H1 (cell line): ENCODE data around the gene DNAJB1. TPM values are rescaled to one million over a fixed set of nuclear protein-coding genes. Genes with fewer than 3 reads are reported as not detected.

ENCODE experiments used
- CTCF ChIA-PET: fragments of 300-600 bp; sonication (Branson Sonifier 250); formaldehyde crosslinking; loops from one replicate; lab custom pipeline; 2021; ENCODE audit not compliant: partially characterized antibody; lab: Charles Lee
- POLR2A ChIA-PET: fragments of 300-600 bp; sonication (Branson Sonifier 250); formaldehyde crosslinking; loops from one replicate; lab custom pipeline; 2021; ENCODE audit warnings: inconsistent platforms; ENCODE audit not compliant: partially characterized antibody; lab: Charles Lee
- DNase-seq, 2 experiments: peaks; one replicate each; pipeline versions ENCODE4 v3.0.0 to v3.0.0-alpha.2; 2010 to 2022; ENCODE audit warnings: low spot score in 2 of 2, low read depth in 1 of 2, mixed read lengths in 1 of 2
- FAIRE-seq: peaks from 2 replicates; lab custom pipeline; 2011; peaks lifted over from hg19 to GRCh38; lab: Jason Lieb, UNC
- H2AFZ ChIP-seq: 2 replicates; pipeline ENCODE4 v1.8.1; 2012; ENCODE audit warnings: low read length, inconsistent platforms
- H2AK5ac ChIP-seq: 2 replicates; pipeline ENCODE4 v1.6.1; 2013; ENCODE audit warnings: low read depth, low read length
- H2BK120ac ChIP-seq: replicated peaks from 2 replicates; pipeline ENCODE3; 2013; ENCODE audit warnings: low read depth, low read length, inconsistent platforms
- H2BK12ac ChIP-seq: 2 replicates; pipeline ENCODE4 v1.6.1; 2013; ENCODE audit warnings: low read depth, low read length
- H2BK15ac ChIP-seq: 2 replicates; pipeline ENCODE4 v1.6.1; 2013; ENCODE audit warnings: low read length
- H2BK20ac ChIP-seq: 2 replicates; pipeline ENCODE4 v1.6.1; 2013; ENCODE audit warnings: low read length
- H2BK5ac ChIP-seq: 2 replicates; pipeline ENCODE4 v1.6.1; 2013; ENCODE audit warnings: low read depth, low read length
- H3K14ac ChIP-seq: 2 replicates; pipeline ENCODE4 v1.6.1; 2013; ENCODE audit warnings: inconsistent platforms; ENCODE audit not compliant: insufficient read length
- H3K18ac ChIP-seq: 2 replicates; pipeline ENCODE4 v1.6.1; 2013; ENCODE audit warnings: low read length; ENCODE audit errors: extremely low read depth
- H3K23ac ChIP-seq: 2 replicates; pipeline ENCODE4 v1.6.1; 2013; ENCODE audit warnings: inconsistent platforms; ENCODE audit not compliant: insufficient read length
- H3K23me2 ChIP-seq: 2 replicates; pipeline ENCODE4 v1.6.1; 2013; ENCODE audit warnings: low read depth, low read length
- H3K27ac ChIP-seq: 2 replicates; pipeline ENCODE4 v1.6.1; 2011; ENCODE audit warnings: low read depth, low read length, inconsistent platforms
- H3K27me3 ChIP-seq, 4 experiments: replicated peaks in 1 of 4; 1 replicate in 1 of 4; 2 replicates in 3 of 4; pipeline versions ENCODE4 v1.6.1 to v1.8.1; 2011 to 2013; ENCODE audit warnings: low read length in 3 of 4, mild to moderate bottlenecking in 3 of 4, inconsistent platforms in 2 of 4, mixed read lengths in 2 of 4, moderate library complexity in 1 of 4; ENCODE audit not compliant: control insufficient read depth in 3 of 4, insufficient read depth in 3 of 4; ENCODE audit errors: extremely low read depth in 1 of 4
- H3K36me3 ChIP-seq, 4 experiments: 2 replicates each; pipeline versions ENCODE4 v1.6.1 to v1.8.1; 2011 to 2013; ENCODE audit warnings: mild to moderate bottlenecking in 4 of 4, low read length in 3 of 4, moderate library complexity in 2 of 4, control low read depth in 1 of 4, inconsistent platforms in 1 of 4; ENCODE audit not compliant: insufficient read depth in 4 of 4, control insufficient read depth in 2 of 4
- H3K4ac ChIP-seq: replicated peaks from 2 replicates; pipeline ENCODE3; 2013; ENCODE audit warnings: low read length, low read depth, mixed read lengths, inconsistent platforms; ENCODE audit not compliant: insufficient read length
- H3K4me1 ChIP-seq, 4 experiments: replicated peaks in 1 of 4; 1 replicate in 1 of 4; 2 replicates in 3 of 4; pipeline versions ENCODE4 v1.6.1 to v1.8.1; 2011 to 2013; ENCODE audit warnings: low read length in 3 of 4, inconsistent platforms in 2 of 4, mixed read lengths in 1 of 4; ENCODE audit not compliant: insufficient read depth in 4 of 4, control insufficient read depth in 3 of 4
- H3K4me2 ChIP-seq, 2 experiments: 2 replicates each; pipeline versions ENCODE4 v1.6.1 to v1.8.1; 2011 to 2013; ENCODE audit warnings: low read depth in 2 of 2, low read length in 2 of 2, control low read depth in 1 of 2, inconsistent platforms in 1 of 2, mild to moderate bottlenecking in 1 of 2; ENCODE audit not compliant: insufficient read depth in 1 of 2
- H3K4me3 ChIP-seq, 4 experiments: fragments of 200-600, 300-600 bp in 1 of 4; sonication (generic), shearing (Covaris generic), sonication (Bioruptor Twin) in 1 of 4; 2 replicates each; pipeline versions ENCODE4 v1.5.1 to v1.8.1; 2011 to 2016; ENCODE audit warnings: low read length in 4 of 4, low read depth in 3 of 4, control low read depth in 2 of 4, inconsistent platforms in 2 of 4, mild to moderate bottlenecking in 2 of 4, mixed read lengths in 1 of 4, moderate library complexity in 1 of 4; ENCODE audit not compliant: insufficient read depth in 2 of 4; ENCODE audit errors: extremely low read depth in 1 of 4
- H3K56ac ChIP-seq: replicated peaks from 2 replicates; pipeline ENCODE3; 2013; ENCODE audit warnings: low read depth, mild to moderate bottlenecking, mixed read lengths, low read length, inconsistent platforms; ENCODE audit not compliant: insufficient read length
- H3K79me1 ChIP-seq: 2 replicates; pipeline ENCODE4 v1.6.1; 2013; ENCODE audit warnings: low read depth, low read length, control low read depth
- H3K79me2 ChIP-seq, 2 experiments: 2 replicates each; pipeline versions ENCODE4 v1.6.1 to v1.8.1; 2012 to 2013; ENCODE audit warnings: low read length in 2 of 2, mild to moderate bottlenecking in 2 of 2, inconsistent platforms in 1 of 2; ENCODE audit not compliant: insufficient read depth in 2 of 2, control insufficient read depth in 1 of 2
- H3K9ac ChIP-seq, 4 experiments: replicated peaks in 1 of 4; 1 replicate in 1 of 4; 2 replicates in 3 of 4; pipeline versions ENCODE4 v1.6.1 to v1.8.1; 2011 to 2013; ENCODE audit warnings: low read depth in 3 of 4, low read length in 3 of 4, control low read depth in 2 of 4, mild to moderate bottlenecking in 2 of 4, moderate library complexity in 2 of 4, inconsistent platforms in 1 of 4; ENCODE audit errors: extremely low read depth in 1 of 4
- H3K9me3 ChIP-seq, 2 experiments: 2 replicates each; pipeline versions ENCODE4 v1.6.1 to v1.8.1; 2012 to 2013; ENCODE audit warnings: mild to moderate bottlenecking in 2 of 2, moderate library complexity in 2 of 2, control low read depth in 1 of 2, inconsistent platforms in 1 of 2, low read depth in 1 of 2, low read length in 1 of 2, mixed read lengths in 1 of 2; ENCODE audit not compliant: insufficient read depth in 2 of 2
- H4K20me1 ChIP-seq, 2 experiments: replicated peaks in 1 of 2; 2 replicates each; pipeline versions ENCODE3 to v1.8.1; 2011 to 2013; ENCODE audit warnings: inconsistent platforms in 2 of 2, low read length in 2 of 2, mild to moderate bottlenecking in 1 of 2; ENCODE audit not compliant: insufficient read depth in 2 of 2, control insufficient read depth in 1 of 2
- H4K5ac ChIP-seq: 2 replicates; pipeline ENCODE4 v1.6.1; 2013; ENCODE audit warnings: low read length, low read depth, mixed read lengths, inconsistent platforms; ENCODE audit not compliant: insufficient read length
- H4K8ac ChIP-seq: 2 replicates; pipeline ENCODE4 v1.8.0; 2013; ENCODE audit warnings: mild to moderate bottlenecking, moderate library complexity, low read length, inconsistent platforms; ENCODE audit not compliant: insufficient read depth; ENCODE audit errors: extremely low read depth
- H4K91ac ChIP-seq: replicated peaks from 2 replicates; pipeline ENCODE3; 2013; ENCODE audit warnings: low read length, mixed read lengths, inconsistent platforms; ENCODE audit not compliant: insufficient read length
- RAD21 ChIP-seq, 2 experiments: IDR thresholded peaks in 1 of 2; conservative IDR thresholded peaks in 1 of 2; 2 replicates each; pipeline ENCODE4 v1.6.1; 2011; ENCODE audit warnings: low read depth in 2 of 2, low read length in 2 of 2, improper control_type of control experiment in 1 of 2, inconsistent platforms in 1 of 2, mild to moderate bottlenecking in 1 of 2, moderate library complexity in 1 of 2
- RBBP5 ChIP-seq: IDR thresholded peaks from 2 replicates; pipeline ENCODE4 v1.7.1; 2012; ENCODE audit warnings: low read depth, mild to moderate bottlenecking, inconsistent platforms, low read length, moderate library complexity, borderline replicate concordance
- WGBS, 2 experiments: shearing (Covaris generic) in 1 of 2; methylation state at CpG; one replicate each; pipeline versions ENCODE4 v1.1.6 to v1.1.7; 2013 to 2015; ENCODE audit warnings: low lambda C conversion rate in 2 of 2, mixed read lengths in 2 of 2, inconsistent platforms in 1 of 2, low coverage in 1 of 2, missing lambda C conversion rate in 1 of 2; ENCODE audit not compliant: insufficient replicate concordance in 2 of 2, insufficient coverage in 1 of 2, insufficient read length in 1 of 2; ENCODE audit errors: extremely low coverage in 1 of 2, missing lambda C conversion rate in 1 of 2; 5-methylcytosine and 5-hydroxymethylcytosine counted together
- polyA plus RNA-seq, 7 experiments: library from polyadenylated mRNA; depleted of rRNA in 3 of 7; stranded (reverse) in 5 of 7; unstranded in 2 of 7; fragments of >200 nt in 5 of 7; fragments of 200-250 nt in 2 of 7; gene quantifications; 1 replicate in 5 of 7; 2 replicates in 1 of 7; 4 replicates in 1 of 7; pipeline versions ENCODE4 v1.2.1 to v1.2.3, GENCODE V29; 2011 to 2013; ENCODE audit warnings: missing spikeins in 2 of 7, mixed read lengths in 2 of 7
- total RNA-seq: library from RNA; stranded (reverse); fragmentation: NEBNext Ultra II Directional; extraction: Animal tissue kit (Norgen Biotek cat#: 25700); gene quantifications from 2 replicates; pipeline ENCODE4 v1.2.1, GENCODE V29; 2021
- TF ChIP-seq, protein P1 (sequence below), 3 experiments: IDR thresholded peaks; 1 replicate in 2 of 3; 2 replicates in 1 of 3; pipeline versions ENCODE4 v1.5.1 to v1.6.1; 2011; ENCODE audit warnings: low read length in 3 of 3, mild to moderate bottlenecking in 3 of 3, inconsistent platforms in 2 of 3, low read depth in 1 of 3, moderate library complexity in 1 of 3; ENCODE audit not compliant: insufficient read depth in 1 of 3; ENCODE audit errors: control extremely low read depth in 1 of 3

The DNAJB1 gene
- total and polyA plus RNA-seq, 2 of the 8 experiments (the other 6 are each of a cell fraction or from before 2014, with no cell fraction given) = 62.9 to 64.3 TPM

DNA sequence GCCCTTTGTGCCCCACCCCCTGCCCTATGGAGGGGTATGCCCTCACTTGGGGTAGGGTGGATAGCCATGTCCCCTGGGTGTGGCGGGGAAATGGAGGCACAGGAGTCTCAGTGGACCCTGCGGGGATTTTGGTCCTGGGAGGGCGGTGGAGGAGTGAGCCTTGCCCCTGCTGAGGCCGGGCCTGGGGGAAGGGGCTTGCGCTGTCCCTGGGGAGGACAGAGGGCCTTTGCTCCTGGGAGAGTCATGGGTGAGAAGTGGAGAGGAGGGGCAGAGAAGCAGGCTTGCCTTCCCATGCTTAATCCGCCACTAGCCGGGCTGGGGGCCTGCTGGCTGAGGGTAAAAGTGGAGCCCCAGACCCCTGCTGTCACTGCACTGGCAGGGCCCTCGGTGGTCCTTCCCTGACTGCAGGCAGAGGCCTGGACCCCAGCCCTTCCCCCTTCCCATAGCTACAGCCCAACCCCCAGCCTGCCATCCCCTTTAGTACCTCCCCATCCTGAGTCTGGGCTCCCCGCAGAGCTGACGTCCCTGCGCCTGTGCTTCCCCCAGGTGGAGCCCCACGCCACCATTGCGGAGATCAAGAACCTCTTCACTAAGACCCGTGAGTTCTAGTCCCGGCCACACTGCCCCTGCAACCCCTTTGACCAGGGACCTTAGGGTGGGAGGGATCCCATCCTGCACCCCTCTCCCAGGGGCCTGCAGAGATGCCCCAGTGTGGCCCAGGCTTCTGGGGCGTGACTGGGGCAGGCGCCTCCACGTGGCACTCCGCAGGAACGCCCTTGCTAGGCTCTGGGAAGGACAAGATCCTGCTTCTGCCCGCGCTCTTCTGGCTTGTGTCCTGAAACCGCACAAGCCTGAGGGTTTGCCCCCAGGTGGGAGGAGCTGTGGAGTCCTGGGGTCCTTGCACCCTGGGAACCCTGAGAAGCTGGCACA, 44.7 kb upstream of the DNAJB1 start:
- H3K9ac ChIP-seq = no peak overlapping the region
- WGBS, 2 experiments = 80% methylated on average over 20 of the region's 23 CpGs; no CpG with 5 or more reads in 1 of the 2 experiments
- H4K8ac ChIP-seq = no peak overlapping the region; the same call in 1 of the 2 replicates
- peak overlapping the region; percentile 38 to 45; a peak in 3 of 4 replicates for H3K4me2 ChIP-seq
- no peak overlapping the region for H3K23ac ChIP-seq
- FAIRE-seq (no peak), DNase-seq (peak in 1 of 2 experiments; percentile 67)
- peak overlapping the region; percentile 43; the same call in 1 of the 2 replicates for H3K27ac ChIP-seq
- H3K4me1 ChIP-seq = peaks cover 0 to 44% (median 38%) of the 10 kb centered on the region in 4 experiments; a peak in 6 of 7 replicates
- no peaks in the 10 kb centered on the region for H3K9me3 ChIP-seq
- H4K20me1 ChIP-seq = peaks cover 4 to 18% of the 10 kb centered on the region in 2 experiments
- peaks cover 7% of the 10 kb centered on the region for H3K79me1 ChIP-seq
- H3K27me3 ChIP-seq = no peaks in the 10 kb centered on the region
- no peak overlapping the region; the same call in 1 of the 2 replicates for H2BK12ac ChIP-seq
- peak overlapping the region; percentile 72; the same call in 1 of the 2 replicates for H2BK15ac ChIP-seq
- no peak overlapping the region for H4K5ac ChIP-seq
- H2BK5ac ChIP-seq = peak overlapping the region; percentile 90; the same call in 1 of the 2 replicates
- H3K56ac ChIP-seq = no peak overlapping the region
- no peak overlapping the region for H4K91ac ChIP-seq
- no peak overlapping the region; a peak in 1 of 8 replicates for H3K4me3 ChIP-seq
- peaks cover 0 to 16% (median 6%) of the 10 kb centered on the region in 4 experiments; a peak in 3 of 8 replicates for H3K36me3 ChIP-seq
- H3K79me2 ChIP-seq = peaks cover 0 to 24% of the 10 kb centered on the region in 2 experiments; a peak in 1 of 4 replicates
- peak overlapping the region; percentile 78 for H3K18ac ChIP-seq
- no peak overlapping the region for H3K14ac ChIP-seq
- H2AFZ ChIP-seq = no peak overlapping the region
- no peak overlapping the region; the same call in 1 of the 2 replicates for H2AK5ac ChIP-seq
- no peak overlapping the region for H2BK120ac ChIP-seq
- ChIA-PET CTCF (interaction anchor here (1.0 to 3.1 kb wide), 5 partner anchors 9 to 223 kb away, joined by 3 to 13 read pairs (median 10); partner anchors contain the start of gene NDUFB7), POLR2A (interaction anchor here (1.2 to 3.2 kb wide), 2 partner anchors 10 to 13 kb away, joined by 4 to 11 read pairs; partner anchors contain the start of gene NDUFB7)
- H2BK20ac ChIP-seq = peak overlapping the region; percentile 32; the same call in 1 of the 2 replicates
- no peaks in the 10 kb centered on the region for H3K23me2 ChIP-seq
- no peak overlapping the region for H3K4ac ChIP-seq
- 0 out of 2 replicates have a peak, but pooled peaks have one; percentile 46 for TF ChIP-seq RBBP5
- peak in 1 of 2 experiments; percentile 12; a peak in 1 of 4 replicates for TF ChIP-seq RAD21 (IDR thresholded peaks at IDR 0.05 in 1 of 2, conservative IDR thresholded peaks at IDR 0.05 in 1 of 2; ENCODE audit: low read depth in 2 of 2, low read length in 2 of 2)
- TF ChIP-seq, protein P1, sequence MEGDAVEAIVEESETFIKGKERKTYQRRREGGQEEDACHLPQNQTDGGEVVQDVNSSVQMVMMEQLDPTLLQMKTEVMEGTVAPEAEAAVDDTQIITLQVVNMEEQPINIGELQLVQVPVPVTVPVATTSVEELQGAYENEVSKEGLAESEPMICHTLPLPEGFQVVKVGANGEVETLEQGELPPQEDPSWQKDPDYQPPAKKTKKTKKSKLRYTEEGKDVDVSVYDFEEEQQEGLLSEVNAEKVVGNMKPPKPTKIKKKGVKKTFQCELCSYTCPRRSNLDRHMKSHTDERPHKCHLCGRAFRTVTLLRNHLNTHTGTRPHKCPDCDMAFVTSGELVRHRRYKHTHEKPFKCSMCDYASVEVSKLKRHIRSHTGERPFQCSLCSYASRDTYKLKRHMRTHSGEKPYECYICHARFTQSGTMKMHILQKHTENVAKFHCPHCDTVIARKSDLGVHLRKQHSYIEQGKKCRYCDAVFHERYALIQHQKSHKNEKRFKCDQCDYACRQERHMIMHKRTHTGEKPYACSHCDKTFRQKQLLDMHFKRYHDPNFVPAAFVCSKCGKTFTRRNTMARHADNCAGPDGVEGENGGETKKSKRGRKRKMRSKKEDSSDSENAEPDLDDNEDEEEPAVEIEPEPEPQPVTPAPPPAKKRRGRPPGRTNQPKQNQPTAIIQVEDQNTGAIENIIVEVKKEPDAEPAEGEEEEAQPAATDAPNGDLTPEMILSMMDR (IDR thresholded peaks at IDR 0.05; ENCODE audit: control extremely low read depth in 1 of 3, insufficient read depth in 1 of 3, low read depth in 1 of 3, low read length in 3 of 3) = peak in 1 of 3 experiments; percentile 6; a peak in 1 of 4 replicates
